HG03097 (cell line): ENCODE data around the gene GRHPR.
"Not testable (repeated sequence)": the region's sequence is repeated elsewhere in the genome, so short reads cannot be mapped to it uniquely, and the experiment has no call there.

Experiments
- ATAC-seq: cut with Tn5 transposase; IDR thresholded peaks from one replicate; pipeline ENCODE4 v1.9.1; 2021; ENCODE audit not compliant: unreplicated experiment, low FRiP score

Gene GRHPR

GRCh38 chr9:37474438-37474837 is 51.9 kb downstream of the GRHPR start:
- ATAC-seq: no peak

- ATAC-seq: no peak
These were observed 54.4 kb downstream of the GRHPR start for GRCh38 chr9:37476930-37477329.

GRCh38 chr9:37477443-37477842 is 54.9 kb downstream of the GRHPR start:
- not testable (repeated sequence) for ATAC-seq

GRCh38 chr9:37477987-37478619 is 55.6 kb downstream of the GRHPR start:
- not testable (repeated sequence) for ATAC-seq

- ATAC-seq: no peak
These were observed 58.3 kb downstream of the GRHPR start for GRCh38 chr9:37480759-37481158.

GRCh38 chr9:37485389-37486255 is 63.1 kb downstream of the GRHPR start, which contains the start of gene POLR1E:
TSS of gene POLR1E (plus strand) at chr9:37485948. CDS start at chr9:37486048, 100 bp downstream.
- ATAC-seq: peak; percentile 95

- no peak for ATAC-seq
These were observed 63.7 kb downstream of the GRHPR start for GRCh38 chr9:37486256-37486615.
